SK-N-SH treated with all-trans-retinoic acid at 6 μM for 48 hours (cell line): ENCODE measurements around the gene GARIN1A.
"Not testable (repeated sequence)": the region's sequence is repeated elsewhere in the genome, so short reads cannot be mapped to it uniquely, and the experiment has no call there.

Source experiments
- ATAC-seq: fragments of 200-7000 bp; cut with Tn5 transposase; 3 replicates; pipeline ENCODE4 v1.9.1; 2020; ENCODE audit warnings: mild to moderate bottlenecking, moderate library complexity
- ARNTL ChIP-seq: fragments of 450-650 bp; formaldehyde crosslinking; IDR thresholded peaks from 2 replicates; pipeline ENCODE4 v1.5.0; 2020; ENCODE audit warnings: low read depth, mild to moderate bottlenecking, moderate library complexity, borderline replicate concordance
- BACH2 ChIP-seq: fragments of 250-450 bp; sonication (Bioruptor Pico); IDR thresholded peaks from 2 replicates; pipeline ENCODE4 v1.9.0; 2021; ENCODE audit warnings: mild to moderate bottlenecking, borderline replicate concordance
- CREB5 ChIP-seq: fragments of 250-450 bp; sonication (Bioruptor Pico); IDR thresholded peaks from 2 replicates; pipeline ENCODE4 v1.5.1; 2020; ENCODE audit warnings: low read depth, mild to moderate bottlenecking, moderate library complexity
- CSDC2 ChIP-seq: fragments of 250-450 bp; sonication (Bioruptor Pico); IDR thresholded peaks from 2 replicates; pipeline ENCODE4 v1.5.0; 2020; ENCODE audit warnings: mild to moderate bottlenecking, moderate library complexity
- CSRNP3 ChIP-seq: fragments of 250-450 bp; sonication (Bioruptor Pico); IDR thresholded peaks from 2 replicates; pipeline ENCODE4 v1.5.1; 2021; ENCODE audit warnings: mild to moderate bottlenecking, moderate library complexity
- ESRRG ChIP-seq: fragments of 250-450 bp; sonication (Bioruptor Pico); IDR thresholded peaks from 2 replicates; pipeline ENCODE4 v1.6.1; 2021; ENCODE audit warnings: mild to moderate bottlenecking
- GLIS3 ChIP-seq: fragments of 250-450 bp; sonication (Bioruptor Pico); IDR thresholded peaks from 2 replicates; pipeline ENCODE4 v1.5.0; 2020; ENCODE audit warnings: mild to moderate bottlenecking, moderate library complexity
- ISL1 ChIP-seq: fragments of 250-450 bp; sonication (Bioruptor Pico); IDR thresholded peaks from 2 replicates; pipeline ENCODE4 v2.1.2; 2022; ENCODE audit warnings: mild to moderate bottlenecking, moderate library complexity
- POU6F1 ChIP-seq: fragments of 250-450 bp; sonication (Bioruptor Pico); IDR thresholded peaks from 2 replicates; pipeline ENCODE4 v1.8.0; 2021; ENCODE audit warnings: low read depth, mild to moderate bottlenecking, moderate library complexity, borderline replicate concordance
- RARB ChIP-seq: fragments of 250-450 bp; sonication (Bioruptor Pico); IDR thresholded peaks from 2 replicates; pipeline ENCODE4 v1.8.0; 2021; ENCODE audit warnings: mild to moderate bottlenecking, moderate library complexity
- SNAI2 ChIP-seq: fragments of 250-450 bp; sonication (Bioruptor Pico); IDR thresholded peaks from 2 replicates; pipeline ENCODE4 v1.5.0; 2020; ENCODE audit warnings: mild to moderate bottlenecking, moderate library complexity
- TCF4 ChIP-seq: fragments of 250-450 bp; sonication (Bioruptor Pico); IDR thresholded peaks from 2 replicates; pipeline ENCODE4 v1.8.0; 2021; ENCODE audit warnings: mild to moderate bottlenecking, moderate library complexity, borderline replicate concordance
- TOX ChIP-seq: fragments of 250-450 bp; sonication (Bioruptor Pico); IDR thresholded peaks from 2 replicates; pipeline ENCODE4 v1.8.0; 2021; ENCODE audit warnings: mild to moderate bottlenecking, moderate library complexity, borderline replicate concordance
- TSHZ2 ChIP-seq: fragments of 250-450 bp; sonication (Bioruptor Pico); IDR thresholded peaks from 2 replicates; pipeline ENCODE4 v1.5.0; 2020; ENCODE audit warnings: mild to moderate bottlenecking, moderate library complexity
- ZC3H10 ChIP-seq: fragments of 250-450 bp; sonication (Bioruptor Pico); IDR thresholded peaks from 2 replicates; pipeline ENCODE4 v1.5.1; 2021; ENCODE audit warnings: mild to moderate bottlenecking, moderate library complexity
- ZFP30 ChIP-seq: fragments of 450-650 bp; formaldehyde crosslinking; IDR thresholded peaks from 2 replicates; pipeline ENCODE4 v1.5.0; 2022; ENCODE audit warnings: mild to moderate bottlenecking, moderate library complexity
- ZNF565 ChIP-seq: fragments of 450-650 bp; formaldehyde crosslinking; conservative IDR thresholded peaks from 2 replicates; pipeline ENCODE4 v1.5.0; 2020; ENCODE audit warnings: low read depth, mild to moderate bottlenecking, moderate library complexity
- ZNF70 ChIP-seq: fragments of 450-650 bp; formaldehyde crosslinking; IDR thresholded peaks from 2 replicates; pipeline ENCODE4 v1.5.0; 2020; ENCODE audit warnings: mild to moderate bottlenecking, moderate library complexity
- ZNF8 ChIP-seq: fragments of 450-650 bp; formaldehyde crosslinking; IDR thresholded peaks from 2 replicates; pipeline ENCODE4 v1.5.0; 2020; ENCODE audit warnings: mild to moderate bottlenecking, moderate library complexity

The GARIN1A gene

GRCh38 chr7:128660596-128660995, 11.5 kb upstream of the GARIN1A start:
- ATAC-seq, result no peak
- TF ChIP-seq ISL1 (CRISPR knock-in tag) (no peak), SNAI2 (CRISPR knock-in tag) (no peak), GLIS3 (CRISPR knock-in tag) (no peak), ZNF565 (CRISPR knock-in tag) (no peak), ZFP30 (CRISPR knock-in tag) (no peak), ZNF8 (CRISPR knock-in tag) (no peak), CSRNP3 (CRISPR knock-in tag) (no peak)

- TF ChIP-seq ZFP30 (CRISPR knock-in tag), result no peak
- no peak for TF ChIP-seq ISL1 (CRISPR knock-in tag)
- TF ChIP-seq ESRRG (CRISPR knock-in tag), result no peak
- TF ChIP-seq CREB5 (CRISPR knock-in tag), result no peak
- TF ChIP-seq GLIS3 (CRISPR knock-in tag), result no peak
- TF ChIP-seq RARB (CRISPR knock-in tag), result no peak
- no peak for TF ChIP-seq TOX
- no peak for TF ChIP-seq CSRNP3 (CRISPR knock-in tag)
- TF ChIP-seq ARNTL (CRISPR knock-in tag), result no peak
- TF ChIP-seq SNAI2 (CRISPR knock-in tag), result no peak
- no peak for TF ChIP-seq TCF4
- no peak for TF ChIP-seq ZNF70
- TF ChIP-seq ZNF565 (CRISPR knock-in tag), result no peak
- TF ChIP-seq TSHZ2 (CRISPR knock-in tag), result no peak
- TF ChIP-seq POU6F1, result no peak
- no peak for TF ChIP-seq ZC3H10 (CRISPR knock-in tag)
- no peak for TF ChIP-seq CSDC2 (CRISPR knock-in tag)
- no peak for ATAC-seq
These were observed 10.6 kb upstream of the GARIN1A start for GRCh38 chr7:128661446-128661845.

- ATAC-seq, result no peak
- no peak for TF ChIP-seq CSDC2 (CRISPR knock-in tag)
These were observed 10.0 kb upstream of the GARIN1A start for GRCh38 chr7:128662091-128662490.

- ATAC-seq, result not testable (repeated sequence)
These were observed 8.9 kb upstream of the GARIN1A start for GRCh38 chr7:128663223-128663622.

- no peak for TF ChIP-seq ARNTL (CRISPR knock-in tag)
- no peak for TF ChIP-seq TSHZ2 (CRISPR knock-in tag)
- TF ChIP-seq ZFP30 (CRISPR knock-in tag), result no peak
- TF ChIP-seq ESRRG (CRISPR knock-in tag), result no peak
- TF ChIP-seq BACH2, result no peak
- TF ChIP-seq TOX, result no peak
- TF ChIP-seq POU6F1, result no peak
- no peak for TF ChIP-seq RARB (CRISPR knock-in tag)
- TF ChIP-seq, all 23 proteins: peak for 0
- no peak for ATAC-seq
These were observed 7.0 kb upstream of the GARIN1A start for GRCh38 chr7:128665057-128665456.
